Cardiac muscle cell (in vitro differentiated cells and primary cell): Measurements from ENCODE around the gene PANX2. TPM values are rescaled to one million over a fixed set of nuclear protein-coding genes. Genes with fewer than 3 reads are reported as not detected.
"Not testable (repeated sequence)": the region's sequence is repeated elsewhere in the genome, so short reads cannot be mapped to it uniquely, and the experiment has no call there.

Experiments used
- DNase-seq, 2 donors: peaks; one replicate each; pipeline versions ENCODE4 v3.0.0 to v3.0.0-alpha.2; 2010 to 2017; ENCODE audit warnings: low read depth in 1 of 2, low spot score in 1 of 2
- H3K27ac ChIP-seq: fragments of 200-600 bp; sonication (generic); 2 replicates; pipeline ENCODE4 v1.5.1; 2016
- H3K27me3 ChIP-seq: fragments of 200-600 bp; sonication (generic); 2 replicates; pipeline ENCODE4 v1.6.0; 2016; ENCODE audit warnings: control low read depth
- H3K36me3 ChIP-seq: fragments of 200-600 bp; sonication (generic); 2 replicates; pipeline ENCODE4 v1.5.1; 2016; ENCODE audit warnings: control low read depth
- H3K4me1 ChIP-seq: fragments of 200-600 bp; sonication (generic); 2 replicates; pipeline ENCODE4 v1.8.1; 2017; ENCODE audit warnings: low read depth, mild to moderate bottlenecking, mixed run types
- H3K4me3 ChIP-seq: fragments of 200-600 bp; sonication (generic); 2 replicates; pipeline ENCODE4 v1.5.1; 2016; ENCODE audit warnings: mild to moderate bottlenecking
- H3K9me3 ChIP-seq: fragments of 200-600 bp; sonication (generic); 2 replicates; pipeline ENCODE4 v1.5.1; 2017; ENCODE audit warnings: low read depth, mild to moderate bottlenecking, control low read depth
- polyA plus RNA-seq: library from polyadenylated mRNA; unstranded; fragments of >200 nt; fragmentation: Nextera tagmentation; extraction: Ambion mirVana; gene quantifications from 2 replicates; pipeline ENCODE4 v1.2.1, GENCODE V29; 2016
- total RNA-seq: library from RNA; depleted of rRNA; stranded (reverse); fragments of >200 nt; gene quantifications from 2 replicates; pipeline ENCODE4 v1.2.3, GENCODE V29; 2016
- TF ChIP-seq, protein P1 (sequence below): IDR thresholded peaks from 2 replicates; pipeline ENCODE4 v1.5.1; 2012; ENCODE audit warnings: low read depth, mild to moderate bottlenecking, low read length

Gene PANX2
- total and polyA plus RNA-seq, 2 experiments from 2014 or later = 6.9 to 30.9 TPM

DNA sequence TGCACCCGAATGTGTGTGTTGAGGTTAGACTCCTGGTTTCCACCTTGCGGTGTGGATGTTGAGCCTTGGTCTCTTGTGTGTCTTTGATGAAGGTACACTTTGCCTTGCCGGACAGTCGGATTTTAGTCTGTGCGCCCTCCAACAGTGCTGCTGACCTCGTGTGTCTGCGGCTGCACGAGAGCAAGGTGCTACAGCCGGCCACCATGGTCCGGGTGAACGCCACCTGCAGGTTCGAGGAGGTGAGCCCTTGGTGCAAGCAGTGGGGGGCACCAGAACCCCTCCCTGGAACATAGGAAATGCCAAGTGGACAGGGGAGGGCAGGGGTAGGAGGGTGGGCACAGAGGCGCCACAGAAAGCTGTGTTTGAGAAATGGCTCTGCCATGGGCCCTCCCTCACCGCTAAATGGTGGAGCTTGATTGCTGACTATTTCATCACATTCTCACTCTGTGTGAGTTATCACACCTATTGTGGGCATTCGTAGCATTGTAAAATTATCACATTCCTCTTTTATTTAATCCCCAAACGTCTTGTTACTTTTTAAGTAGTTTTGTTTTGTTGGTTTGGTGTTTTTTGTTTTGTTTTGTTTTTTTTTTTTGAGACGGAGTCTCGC lies 26.4 kb upstream of the PANX2 start:
- H3K4me1 ChIP-seq = peaks cover 25% of the 10 kb centered on the region
- no peak for DNase-seq
- H3K36me3 ChIP-seq = no peaks in the 10 kb centered on the region
- no peak overlapping the region for H3K4me3 ChIP-seq
- H3K27me3 ChIP-seq = no peaks in the 10 kb centered on the region
- H3K9me3 ChIP-seq = no peaks in the 10 kb centered on the region
- TF ChIP-seq, protein P1, sequence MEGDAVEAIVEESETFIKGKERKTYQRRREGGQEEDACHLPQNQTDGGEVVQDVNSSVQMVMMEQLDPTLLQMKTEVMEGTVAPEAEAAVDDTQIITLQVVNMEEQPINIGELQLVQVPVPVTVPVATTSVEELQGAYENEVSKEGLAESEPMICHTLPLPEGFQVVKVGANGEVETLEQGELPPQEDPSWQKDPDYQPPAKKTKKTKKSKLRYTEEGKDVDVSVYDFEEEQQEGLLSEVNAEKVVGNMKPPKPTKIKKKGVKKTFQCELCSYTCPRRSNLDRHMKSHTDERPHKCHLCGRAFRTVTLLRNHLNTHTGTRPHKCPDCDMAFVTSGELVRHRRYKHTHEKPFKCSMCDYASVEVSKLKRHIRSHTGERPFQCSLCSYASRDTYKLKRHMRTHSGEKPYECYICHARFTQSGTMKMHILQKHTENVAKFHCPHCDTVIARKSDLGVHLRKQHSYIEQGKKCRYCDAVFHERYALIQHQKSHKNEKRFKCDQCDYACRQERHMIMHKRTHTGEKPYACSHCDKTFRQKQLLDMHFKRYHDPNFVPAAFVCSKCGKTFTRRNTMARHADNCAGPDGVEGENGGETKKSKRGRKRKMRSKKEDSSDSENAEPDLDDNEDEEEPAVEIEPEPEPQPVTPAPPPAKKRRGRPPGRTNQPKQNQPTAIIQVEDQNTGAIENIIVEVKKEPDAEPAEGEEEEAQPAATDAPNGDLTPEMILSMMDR = no peak
- no peak overlapping the region for H3K27ac ChIP-seq

DNA sequence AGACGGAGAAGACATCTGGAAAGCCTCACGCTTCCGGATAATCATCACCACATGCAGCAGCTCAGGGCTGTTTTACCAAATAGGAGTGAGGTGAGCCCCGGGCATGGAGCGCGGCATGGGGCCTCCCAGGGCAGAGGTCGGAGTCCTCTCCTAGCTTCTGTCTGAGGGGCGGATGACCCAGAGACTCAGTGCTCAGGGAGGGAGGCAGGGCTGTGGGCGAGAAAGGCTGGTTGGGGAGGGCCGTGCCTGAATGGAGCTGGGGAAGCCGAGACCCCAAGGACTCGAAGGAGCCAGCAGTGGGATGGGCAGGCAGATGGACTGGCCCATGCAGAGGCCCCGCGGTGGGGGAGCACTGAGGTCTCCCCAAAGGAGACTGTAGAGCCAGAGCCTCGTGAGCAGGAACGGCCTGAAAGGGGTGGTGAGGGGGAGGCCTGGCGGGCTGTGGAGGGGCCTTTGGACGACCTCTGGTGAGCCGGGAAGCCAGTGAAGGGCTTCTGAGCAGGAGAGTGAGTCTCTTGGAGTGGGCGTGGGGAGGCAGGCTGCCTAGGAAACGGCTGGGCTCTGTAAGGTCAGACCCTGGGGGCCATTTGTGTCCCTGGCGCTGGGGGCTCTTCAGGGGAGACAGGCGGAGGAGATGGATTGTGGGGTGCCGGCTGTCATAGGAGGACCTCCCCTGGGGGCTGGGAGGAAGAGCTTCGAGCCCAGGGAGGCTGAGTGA lies 24.7 kb upstream of the PANX2 start:
- H3K4me3 ChIP-seq = no peak overlapping the region
- TF ChIP-seq, protein P1 = no peak
- peak in 1 of 2 donors; percentile 24 for DNase-seq
- no peaks in the 10 kb centered on the region for H3K36me3 ChIP-seq
- peak overlapping the region; percentile 47 for H3K27ac ChIP-seq
- no peaks in the 10 kb centered on the region for H3K27me3 ChIP-seq
- H3K4me1 ChIP-seq = peaks cover 25% of the 10 kb centered on the region
- H3K9me3 ChIP-seq = no peaks in the 10 kb centered on the region

DNA sequence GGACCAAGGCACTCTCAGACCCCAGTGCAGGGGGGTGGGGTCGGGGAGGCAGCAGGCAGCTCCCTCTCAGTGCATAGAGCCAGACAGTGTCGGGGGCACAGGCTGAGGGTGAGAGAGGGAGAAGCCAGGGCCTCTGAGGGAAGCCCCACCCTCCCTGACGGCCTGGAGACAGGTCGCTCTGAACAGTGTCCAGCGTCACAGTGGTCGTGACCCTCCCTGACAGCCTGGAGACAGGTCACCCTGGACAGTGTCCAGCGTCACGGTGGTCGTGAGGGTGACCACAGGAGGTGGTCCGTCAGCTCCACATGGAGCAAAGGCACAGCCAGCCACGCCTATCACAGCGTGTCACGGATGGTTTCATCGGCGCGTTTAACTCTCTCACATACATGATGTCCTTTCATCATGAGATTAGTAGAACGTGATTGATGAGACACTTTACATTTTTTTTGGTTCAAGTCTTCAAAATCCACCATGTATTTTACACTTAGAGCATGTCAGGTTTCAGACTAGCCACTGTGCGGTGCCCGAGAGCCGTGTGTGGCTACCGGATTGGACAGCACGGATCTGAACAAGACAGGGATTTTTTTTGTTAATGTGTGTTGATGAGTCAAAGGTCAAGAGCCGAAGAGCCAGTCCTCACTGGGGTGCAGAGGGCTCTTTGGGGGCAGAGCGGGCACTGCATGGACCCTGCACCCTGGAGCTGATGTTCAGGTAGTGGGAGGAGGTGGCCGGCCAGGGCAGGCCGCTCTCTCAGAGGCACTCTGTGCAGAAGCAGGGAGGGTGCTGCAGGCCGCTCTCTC lies 23.9 kb upstream of the PANX2 start:
- DNase-seq = peak; percentile 58 to 83
- Histone ChIP-seq H3K9me3 (no peaks in the 10 kb centered on the region), H3K27ac (peak overlapping the region; percentile 47), H3K36me3 (no peaks in the 10 kb centered on the region), H3K4me3 (no peak overlapping the region), H3K27me3 (no peaks in the 10 kb centered on the region), H3K4me1 (peaks cover 25% of the 10 kb centered on the region)
- TF ChIP-seq, protein P1 = peak; percentile 93

GRCh38 chr22:50147258-50148165 lies 23.0 kb upstream of the PANX2 start:
- peaks cover 25% of the 10 kb centered on the region for H3K4me1 ChIP-seq
- not testable (repeated sequence) for H3K36me3 ChIP-seq, H3K27ac ChIP-seq, H3K9me3 ChIP-seq, DNase-seq, H3K4me3 ChIP-seq, H3K27me3 ChIP-seq

GRCh38 chr22:50148166-50148500 lies 22.4 kb upstream of the PANX2 start:
- TF ChIP-seq, protein P1 = no peak
- no peak overlapping the region for H3K27ac ChIP-seq

More at GRCh38 chr22:50148166-50148500, 22.4 kb upstream of the PANX2 start:
- DNase-seq = no peak
- Histone ChIP-seq H3K4me1 (peaks cover 22% of the 10 kb centered on the region), H3K9me3 (no peaks in the 10 kb centered on the region), H3K27me3 (no peaks in the 10 kb centered on the region), H3K4me3 (no peak overlapping the region), H3K36me3 (no peaks in the 10 kb centered on the region)
